Right atrium auricular region (tissue), 2 donors: Measurements from ENCODE around the gene AHNAK. TPM values are rescaled to one million over a fixed set of nuclear protein-coding genes. Genes with fewer than 3 reads are reported as not detected.
"Not testable (repeated sequence)": the region's sequence is repeated elsewhere in the genome, so short reads cannot be mapped to it uniquely, and the experiment has no call there.

Source experiments
- DNase-seq: peaks from one replicate; pipeline ENCODE4 v3.0.0-alpha.2; 2019; ENCODE audit warnings: low spot score
- H3K27ac ChIP-seq, 2 donors: fragments of 200-600 bp; sonication (generic); 1 replicate in 1 of 2; 2 replicates in 1 of 2; pipeline ENCODE4 v1.5.1; 2016 to 2019
- H3K27me3 ChIP-seq, 2 donors: fragments of 200-600 bp; sonication (generic); one replicate each; pipeline versions ENCODE4 v1.5.1 to v1.6.0; 2017 to 2019
- H3K36me3 ChIP-seq: fragments of 200-600 bp; sonication (generic); one replicate; pipeline ENCODE4 v1.5.1; 2016
- H3K4me1 ChIP-seq, 2 donors: fragments of 200-600 bp; sonication (generic); one replicate each; pipeline versions ENCODE4 v1.5.1 to v1.6.0; 2017 to 2019
- H3K4me3 ChIP-seq, 2 donors: fragments of 200-600 bp; sonication (generic); 1 replicate in 1 of 2; 2 replicates in 1 of 2; pipeline ENCODE4 v1.5.1; 2017 to 2019; ENCODE audit warnings: mild to moderate bottlenecking in 1 of 2, moderate library complexity in 1 of 2
- H3K9me3 ChIP-seq, 2 donors: fragments of 200-600 bp; sonication (generic); one replicate each; pipeline ENCODE4 v1.5.1; 2019
- CTCF ChIP-seq, 2 donors: fragments of 200-600 bp; sonication (generic); IDR thresholded peaks; one replicate each; pipeline ENCODE4 v1.5.1; 2019; ENCODE audit warnings: antibody characterized with exemption in 2 of 2
- total RNA-seq, 2 donors: library from RNA; depleted of rRNA; stranded (reverse); fragments of >200 nt; gene quantifications; one replicate each; pipeline ENCODE4 v1.1.0, GENCODE V29; 2016

The AHNAK gene
- total RNA-seq, 2 donors from 2014 or later: 270 to 441 TPM

- Histone ChIP-seq H3K27me3 (no peaks in the 10 kb centered on the region), H3K9me3 (peaks cover 0 to 4% of the 10 kb centered on the region in 2 donors), H3K36me3 (no peaks in the 10 kb centered on the region), H3K27ac (no peak overlapping the region), H3K4me3 (no peak overlapping the region), H3K4me1 (peaks cover 0 to 9% of the 10 kb centered on the region in 2 donors)
- no peak for DNase-seq
- no peak for TF ChIP-seq CTCF (IDR thresholded peaks at IDR 0.05)
Observed at GRCh38 chr11:62451241-62451621, 95.4 kb downstream of the AHNAK start.

GRCh38 chr11:62450543-62451240, 95.9 kb downstream of the AHNAK start:
- peaks cover 0 to 14% of the 10 kb centered on the region in 2 donors for H3K4me1 ChIP-seq
- DNase-seq: no peak
- H3K36me3 ChIP-seq: no peaks in the 10 kb centered on the region
- no peaks in the 10 kb centered on the region for H3K9me3 ChIP-seq
- no peak for TF ChIP-seq CTCF (IDR thresholded peaks at IDR 0.05)
- no peaks in the 10 kb centered on the region for H3K27me3 ChIP-seq
- no peak overlapping the region for H3K27ac ChIP-seq
- H3K4me3 ChIP-seq: no peak overlapping the region

- not testable (repeated sequence) for H3K4me3 ChIP-seq, H3K9me3 ChIP-seq, H3K36me3 ChIP-seq, H3K27ac ChIP-seq, DNase-seq, H3K27me3 ChIP-seq
- H3K4me1 ChIP-seq: peaks cover 0 to 22% of the 10 kb centered on the region in 2 donors
Observed at GRCh38 chr11:62449912-62450311, 96.7 kb downstream of the AHNAK start.

- H3K27ac ChIP-seq: no peak overlapping the region
- DNase-seq: no peak
Observed at GRCh38 chr11:62449451-62449851, 97.2 kb downstream of the AHNAK start.

GRCh38 chr11:62446091-62446490, 100.5 kb downstream of the AHNAK start:
- H3K27ac ChIP-seq: peak overlapping the region; percentile 78 to 90
- peaks cover 0 to 42% of the 10 kb centered on the region in 2 donors for H3K4me1 ChIP-seq

More at GRCh38 chr11:62449451-62449851, 97.2 kb downstream of the AHNAK start:
- no peaks in the 10 kb centered on the region for H3K9me3 ChIP-seq
- no peak overlapping the region for H3K4me3 ChIP-seq
- H3K36me3 ChIP-seq: no peaks in the 10 kb centered on the region
- H3K27me3 ChIP-seq: no peaks in the 10 kb centered on the region
- no peak for TF ChIP-seq CTCF (IDR thresholded peaks at IDR 0.05)
- H3K4me1 ChIP-seq: peaks cover 0 to 26% of the 10 kb centered on the region in 2 donors

GRCh38 chr11:62445314-62445740, 101.3 kb downstream of the AHNAK start:
- peak overlapping the region; percentile 78 to 90 for H3K27ac ChIP-seq
- peaks cover 0 to 49% of the 10 kb centered on the region in 2 donors for H3K4me1 ChIP-seq
- H3K27me3 ChIP-seq: no peaks in the 10 kb centered on the region
- TF ChIP-seq CTCF (IDR thresholded peaks at IDR 0.05): no peak
- H3K9me3 ChIP-seq: no peaks in the 10 kb centered on the region
- H3K4me3 ChIP-seq: no peak overlapping the region
- DNase-seq: peak; percentile 72
- H3K36me3 ChIP-seq: no peaks in the 10 kb centered on the region

More at GRCh38 chr11:62446091-62446490, 100.5 kb downstream of the AHNAK start:
- H3K4me3 ChIP-seq: no peak overlapping the region
- no peaks in the 10 kb centered on the region for H3K27me3 ChIP-seq
- H3K36me3 ChIP-seq: no peaks in the 10 kb centered on the region
- no peaks in the 10 kb centered on the region for H3K9me3 ChIP-seq
- TF ChIP-seq CTCF (IDR thresholded peaks at IDR 0.05): no peak
- DNase-seq: no peak
